A673 (cell line): Measurements from ENCODE around the gene IQGAP3.

Experiments
- EZH2 ChIP-seq: fragments of 200-600 bp; sonication (generic); IDR thresholded peaks from 2 replicates; pipeline ENCODE4 v1.6.1; 2017; ENCODE audit warnings: borderline replicate concordance, low read depth, mild to moderate bottlenecking, mixed read lengths, antibody characterized with exemption, low read length; ENCODE audit not compliant: poor library complexity, severe bottlenecking
- TF ChIP-seq, protein P1 (sequence below): fragments of 300-800, 200-600 bp; sonication (generic); conservative IDR thresholded peaks from 2 replicates; pipeline ENCODE4 v1.5.1; 2017; ENCODE audit warnings: low read depth, mild to moderate bottlenecking, antibody characterized with exemption, low read length, moderate library complexity, mixed read lengths

DNA sequence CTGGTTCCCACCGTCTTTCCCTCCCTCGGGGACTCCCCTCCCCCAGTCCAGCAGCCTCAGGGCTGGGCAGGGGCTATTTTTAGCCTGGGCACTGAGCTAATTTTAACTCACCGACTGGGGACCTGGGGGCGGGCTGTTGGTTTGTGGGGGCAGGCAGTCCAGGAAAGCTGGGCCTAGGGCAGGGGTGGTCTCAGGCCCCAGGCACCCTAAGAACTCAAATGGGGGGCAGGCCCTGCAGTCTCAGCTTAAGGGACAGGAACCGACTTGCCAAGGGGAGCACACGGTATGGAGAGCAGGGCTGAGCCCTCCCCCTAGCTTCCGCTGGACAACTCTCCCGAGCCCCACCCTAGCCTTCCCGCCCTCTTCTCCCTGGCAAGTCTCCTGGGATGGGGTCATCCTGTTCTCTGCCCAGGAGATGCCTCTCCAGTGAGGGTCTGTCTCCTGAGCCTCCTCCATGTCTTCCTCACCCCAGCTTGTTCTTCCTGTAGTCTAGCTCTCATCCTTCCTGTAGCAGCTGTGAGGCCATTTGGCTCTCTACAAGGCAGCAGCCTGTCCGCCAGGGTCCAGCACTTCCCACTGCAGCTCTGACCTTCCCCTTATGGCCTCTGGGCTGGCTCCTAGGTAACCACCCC is 81.8 kb downstream of the IQGAP3 start:
- TF ChIP-seq, protein P1, sequence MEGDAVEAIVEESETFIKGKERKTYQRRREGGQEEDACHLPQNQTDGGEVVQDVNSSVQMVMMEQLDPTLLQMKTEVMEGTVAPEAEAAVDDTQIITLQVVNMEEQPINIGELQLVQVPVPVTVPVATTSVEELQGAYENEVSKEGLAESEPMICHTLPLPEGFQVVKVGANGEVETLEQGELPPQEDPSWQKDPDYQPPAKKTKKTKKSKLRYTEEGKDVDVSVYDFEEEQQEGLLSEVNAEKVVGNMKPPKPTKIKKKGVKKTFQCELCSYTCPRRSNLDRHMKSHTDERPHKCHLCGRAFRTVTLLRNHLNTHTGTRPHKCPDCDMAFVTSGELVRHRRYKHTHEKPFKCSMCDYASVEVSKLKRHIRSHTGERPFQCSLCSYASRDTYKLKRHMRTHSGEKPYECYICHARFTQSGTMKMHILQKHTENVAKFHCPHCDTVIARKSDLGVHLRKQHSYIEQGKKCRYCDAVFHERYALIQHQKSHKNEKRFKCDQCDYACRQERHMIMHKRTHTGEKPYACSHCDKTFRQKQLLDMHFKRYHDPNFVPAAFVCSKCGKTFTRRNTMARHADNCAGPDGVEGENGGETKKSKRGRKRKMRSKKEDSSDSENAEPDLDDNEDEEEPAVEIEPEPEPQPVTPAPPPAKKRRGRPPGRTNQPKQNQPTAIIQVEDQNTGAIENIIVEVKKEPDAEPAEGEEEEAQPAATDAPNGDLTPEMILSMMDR: no peak
- no peak for TF ChIP-seq EZH2
